EL (cell line): ENCODE results near the gene BAD.
A peak's percentile ranks its signal among the peaks of the same experiment; 100 is the strongest.

ENCODE experiments used
- DNase-seq: peaks from one replicate; pipeline ENCODE4 v3.0.0-alpha.2; 2016

BAD gene

GRCh38 chr11:64255135-64256128 is 29.0 kb downstream of the BAD start:
- no peak for DNase-seq

- DNase-seq, result no peak
Observed at GRCh38 chr11:64254326-64254725, 30.1 kb downstream of the BAD start.

GRCh38 chr11:64253481-64253880 is 31.0 kb downstream of the BAD start:
- no peak for DNase-seq

GRCh38 chr11:64253043-64253442 is 31.4 kb downstream of the BAD start:
- DNase-seq, result no peak

GRCh38 chr11:64252003-64252872 is 32.2 kb downstream of the BAD start:
- DNase-seq, result peak; percentile 69

- no peak for DNase-seq
Observed at GRCh38 chr11:64251753-64252002, 32.8 kb downstream of the BAD start.

- peak; percentile 55 for DNase-seq
Observed at GRCh38 chr11:64251016-64251752, 33.3 kb downstream of the BAD start, which contains the start of gene PLCB3. PLCB3 (plus strand) TSS chr11:64251530; CDS start chr11:64251650, 120 bp downstream.

- peak; percentile 24 for DNase-seq
Observed at GRCh38 chr11:64250415-64251015, 34.0 kb downstream of the BAD start.

- DNase-seq, result no peak
Observed at GRCh38 chr11:64249563-64250414, 34.7 kb downstream of the BAD start.

GRCh38 chr11:64249038-64249437 is 35.4 kb downstream of the BAD start:
- no peak for DNase-seq

- no peak for DNase-seq
Observed at GRCh38 chr11:64248578-64248977, 35.9 kb downstream of the BAD start.

- DNase-seq, result no peak
Observed at GRCh38 chr11:64247729-64248531, 36.5 kb downstream of the BAD start.

GRCh38 chr11:64246871-64247728 is 37.4 kb downstream of the BAD start, which contains the start of gene PPP1R14B:
PPP1R14B (minus strand) TSS chr11:64246943; CDS start chr11:64246673, 270 bp downstream.
- DNase-seq, result peak; percentile 86

GRCh38 chr11:64246621-64246870 is 37.9 kb downstream of the BAD start:
- DNase-seq, result peak; percentile 17

GRCh38 chr11:64245797-64246620 is 38.5 kb downstream of the BAD start:
- DNase-seq, result peak; percentile 98

GRCh38 chr11:64245401-64245796 is 39.1 kb downstream of the BAD start:
- peak; percentile 52 for DNase-seq

- DNase-seq, result no peak
Observed at GRCh38 chr11:64244966-64245365, 39.5 kb downstream of the BAD start.

- no peak for DNase-seq
Observed at GRCh38 chr11:64244107-64244506, 40.4 kb downstream of the BAD start.
